Retina (tissue), 1 donor: ENCODE data around the gene CCDC150.
"Not testable (repeated sequence)": the region's sequence is repeated elsewhere in the genome, so short reads cannot be mapped to it uniquely, and the experiment has no call there.

Experiments
- DNase-seq: peaks from one replicate; pipeline ENCODE4 v3.0.0-alpha.2; 2016

The CCDC150 gene

GRCh38 chr2:196638765-196639164 is 750 bp upstream of the CCDC150 start:
- DNase-seq: no peak

GRCh38 chr2:196640031-196640548 is 575 bp downstream of the CCDC150 start:
- no peak for DNase-seq

DNA sequence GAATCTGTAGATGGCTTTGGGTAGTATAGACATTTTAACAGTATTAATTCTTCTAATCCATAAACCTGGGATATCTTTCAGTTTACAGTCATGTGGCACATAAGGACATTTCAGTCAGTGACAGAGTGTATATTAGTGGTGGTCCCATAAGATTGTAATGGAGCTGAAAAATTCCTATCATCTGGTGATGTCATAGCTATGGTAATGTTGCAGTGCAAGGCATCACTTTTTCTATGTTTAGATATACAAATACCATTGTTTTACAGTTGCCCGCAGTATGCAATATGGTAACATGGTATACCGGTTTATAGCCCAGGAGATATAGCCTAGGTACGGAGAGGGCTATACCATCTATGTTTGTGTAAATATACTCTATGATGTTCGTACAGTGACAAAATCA is 9.7 kb downstream of the CCDC150 start:
- DNase-seq: no peak

DNA sequence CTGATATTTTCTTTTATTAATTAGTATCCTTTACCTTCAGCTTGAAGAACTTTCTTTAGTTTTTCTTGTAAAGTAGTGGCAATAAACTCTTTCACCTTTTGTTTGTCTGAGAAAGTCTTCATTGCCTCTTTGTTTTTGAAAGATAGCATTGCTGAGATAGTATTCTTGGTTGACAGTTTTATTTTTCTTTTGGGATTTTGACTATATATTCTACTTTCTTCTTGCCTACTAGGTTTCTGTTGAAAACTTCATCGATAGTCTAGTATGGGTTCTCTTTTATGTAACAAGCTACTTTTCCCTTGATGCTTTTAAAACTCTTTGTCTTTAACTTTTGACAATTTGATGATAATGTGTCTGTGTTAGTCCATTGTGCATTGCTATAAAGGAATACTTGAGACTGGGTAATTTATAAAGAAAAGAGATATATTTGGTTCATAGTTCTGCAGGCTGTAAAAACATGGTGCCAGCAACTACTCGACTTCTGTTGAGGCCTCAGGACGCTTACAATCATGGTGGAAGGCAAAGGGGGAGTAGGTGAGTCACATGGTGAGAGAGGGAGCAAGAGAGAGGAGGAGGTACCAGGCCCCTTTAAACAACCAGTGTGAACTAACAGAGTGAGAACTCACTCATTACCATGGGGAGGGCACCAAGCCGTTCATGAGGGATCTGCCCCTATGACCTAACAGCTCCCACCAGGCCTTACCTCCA is 12.0 kb downstream of the CCDC150 start:
- DNase-seq: no peak

DNA sequence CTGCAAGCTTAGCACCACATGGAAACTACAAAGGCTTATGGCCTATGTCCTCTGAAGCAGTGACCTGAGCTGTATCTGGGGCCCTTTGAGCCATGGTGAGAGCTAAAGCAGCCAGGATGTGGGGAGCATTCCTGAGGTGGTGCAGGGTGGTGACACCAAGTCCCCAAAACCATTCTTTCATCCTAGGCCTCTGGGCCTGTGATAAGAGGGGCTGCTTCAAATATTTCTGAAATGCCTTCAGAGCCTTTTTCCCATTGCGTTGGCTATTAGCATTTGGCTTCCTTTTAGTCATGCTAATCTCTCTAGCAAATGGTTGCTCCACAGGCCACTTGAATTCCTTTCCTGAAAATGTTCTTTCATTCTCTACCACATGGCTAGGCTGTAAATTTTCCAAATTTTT is 13.4 kb downstream of the CCDC150 start:
- DNase-seq: no peak

DNA sequence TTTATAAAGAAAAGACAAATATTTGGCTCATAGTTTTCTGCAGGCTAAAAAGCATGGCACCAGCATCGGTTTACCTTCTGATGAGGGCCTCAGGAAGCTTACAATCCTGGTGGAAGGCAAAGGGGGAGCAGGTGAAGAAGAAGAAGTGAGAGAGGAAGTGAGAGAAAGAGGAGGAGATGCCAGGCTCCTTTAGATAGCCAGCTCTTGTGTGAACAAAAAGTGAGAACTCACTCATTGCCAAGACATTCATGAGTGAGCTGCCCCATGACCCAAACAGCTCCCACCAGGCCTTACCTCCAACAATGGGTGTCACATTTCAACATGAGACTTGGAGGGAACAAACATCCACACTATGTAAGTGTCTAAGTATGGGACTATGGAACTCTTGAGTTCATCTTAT is 14.3 kb downstream of the CCDC150 start:
- no peak for DNase-seq

DNA sequence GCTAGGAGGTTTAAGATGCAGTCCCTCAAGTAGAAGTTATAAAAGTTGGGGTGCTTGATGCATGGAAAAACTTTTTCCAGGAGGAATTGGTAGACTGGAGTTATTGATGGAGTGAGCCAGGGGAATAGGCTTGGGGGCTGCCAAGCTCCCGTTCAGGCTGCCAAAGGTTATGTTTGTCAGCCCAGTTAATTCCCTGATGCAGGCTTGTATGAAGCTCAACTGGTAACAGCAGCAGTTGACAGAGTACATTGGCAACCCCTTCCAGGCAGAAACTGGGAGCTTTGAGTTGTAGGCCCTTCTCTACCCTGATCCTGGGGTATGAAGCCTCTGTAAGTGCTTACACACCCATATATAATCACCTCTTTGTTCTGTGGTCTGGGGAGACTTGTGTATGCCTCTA is 16.2 kb downstream of the CCDC150 start:
- no peak for DNase-seq

DNA sequence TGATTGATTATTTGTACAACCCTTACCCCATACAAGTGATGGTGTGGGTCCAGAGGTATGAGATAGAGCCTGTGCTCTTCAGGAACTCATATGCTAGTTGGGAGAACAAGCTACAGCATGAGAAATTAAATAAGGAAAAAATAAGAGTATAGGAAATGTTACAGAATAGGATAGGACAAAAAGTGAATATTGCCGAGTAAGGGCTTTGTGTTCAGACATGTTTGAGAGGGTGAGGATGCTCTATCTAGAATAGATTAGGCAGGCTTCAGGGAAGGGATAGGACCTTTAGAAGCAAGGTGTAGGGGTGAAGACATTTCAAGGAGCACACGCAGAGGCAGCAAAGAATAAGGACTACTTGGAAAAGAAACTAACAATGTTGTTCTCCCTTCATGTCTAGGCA is 17.8 kb downstream of the CCDC150 start:
- DNase-seq: no peak

DNA sequence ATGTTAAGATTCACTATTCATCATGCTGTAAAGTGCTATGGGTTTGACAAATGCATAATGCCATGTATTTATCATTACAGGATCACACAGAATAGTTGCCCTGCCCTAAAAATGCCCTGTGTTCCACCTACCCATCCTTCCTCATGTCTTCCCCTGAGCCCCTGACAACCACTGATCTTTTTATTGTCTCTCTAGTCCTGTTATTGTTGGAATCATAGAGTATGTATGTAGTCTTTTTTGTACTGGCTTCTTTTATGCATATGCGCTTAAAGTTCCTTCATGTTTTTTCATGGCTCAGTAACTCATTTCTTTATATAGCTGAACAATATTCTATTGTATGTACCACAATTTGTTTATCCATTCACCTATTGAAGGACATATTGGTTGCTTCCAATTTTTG is 20.3 kb downstream of the CCDC150 start:
- DNase-seq: no peak

GRCh38 chr2:196660244-196660643 is 20.7 kb downstream of the CCDC150 start:
- DNase-seq: no peak

DNA sequence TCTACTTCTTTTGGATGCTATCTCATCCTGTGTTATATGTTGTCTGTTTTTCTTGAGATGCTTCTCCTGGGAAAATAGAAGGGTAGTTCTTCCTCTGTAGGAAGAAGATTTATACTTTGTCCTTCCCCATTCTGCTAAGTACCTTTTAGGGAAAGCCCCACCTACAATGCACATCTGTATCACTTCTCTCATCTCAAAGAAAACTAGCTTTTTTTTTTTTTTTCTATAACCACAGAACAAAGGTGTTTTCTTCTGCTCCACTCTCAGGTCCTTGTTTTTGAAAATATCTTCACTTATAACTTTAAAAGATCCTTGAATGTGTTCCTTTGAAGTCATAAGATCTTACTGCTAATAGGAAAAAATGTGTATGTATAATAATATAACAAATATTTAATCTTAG is 30.8 kb downstream of the CCDC150 start:
- DNase-seq: no peak

DNA sequence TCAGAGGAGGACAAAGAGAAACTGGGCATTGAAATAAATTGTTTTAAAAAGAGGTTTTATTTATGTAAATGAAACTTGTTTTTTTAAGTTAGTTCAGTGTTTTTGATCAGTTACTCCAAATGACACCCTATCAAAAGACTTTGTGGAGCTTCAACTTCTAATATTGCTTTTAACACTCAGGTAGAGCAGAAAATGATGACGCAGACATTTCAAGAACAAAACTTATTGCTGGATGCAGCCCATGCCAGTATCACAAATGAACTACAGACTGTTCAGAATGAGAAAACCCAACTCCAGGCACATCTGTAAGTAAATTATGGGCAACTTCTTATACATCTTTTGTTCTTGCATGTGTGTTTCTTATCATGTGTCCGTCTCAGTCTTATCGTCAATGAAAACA is 36.4 kb downstream of the CCDC150 start:
- DNase-seq: no peak

DNA sequence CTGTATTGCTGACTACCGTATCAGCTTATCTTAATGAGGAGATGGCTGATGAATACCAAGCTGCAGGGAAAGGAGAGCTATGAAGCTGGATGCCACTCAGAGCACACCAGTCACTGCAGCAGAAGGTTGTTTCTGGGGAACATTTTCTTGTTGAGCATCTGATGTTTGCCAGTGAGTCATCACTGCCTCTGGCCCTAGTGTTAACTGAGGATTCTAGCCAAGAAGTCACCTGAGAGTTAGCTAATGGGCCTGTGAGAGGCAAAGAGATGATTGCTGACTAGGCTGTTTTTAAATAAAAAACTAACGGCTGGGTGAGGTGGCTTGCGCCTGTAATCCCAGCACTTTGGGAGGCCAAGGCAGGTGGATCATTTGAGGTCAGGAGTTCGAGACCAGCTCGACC is 37.9 kb downstream of the CCDC150 start:
- DNase-seq: no peak

DNA sequence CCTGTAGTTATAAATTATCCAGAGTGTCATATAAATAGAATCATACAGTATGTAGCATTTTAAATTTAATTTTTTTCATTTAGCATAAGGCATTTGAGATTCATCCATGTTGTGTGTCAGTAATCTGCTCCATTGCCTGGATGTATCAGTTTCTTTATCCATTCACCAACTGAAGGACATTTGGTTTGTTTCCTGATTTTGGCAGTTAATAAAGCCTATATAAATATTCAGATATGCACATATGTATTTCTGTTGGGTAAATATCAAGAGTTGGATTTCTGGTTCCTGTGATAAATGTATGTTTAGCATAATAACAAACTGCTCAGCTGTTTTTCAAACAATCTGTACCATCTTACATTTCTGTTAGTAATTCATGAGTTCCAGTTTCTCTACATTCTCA is 39.9 kb downstream of the CCDC150 start:
- DNase-seq: no peak

DNA sequence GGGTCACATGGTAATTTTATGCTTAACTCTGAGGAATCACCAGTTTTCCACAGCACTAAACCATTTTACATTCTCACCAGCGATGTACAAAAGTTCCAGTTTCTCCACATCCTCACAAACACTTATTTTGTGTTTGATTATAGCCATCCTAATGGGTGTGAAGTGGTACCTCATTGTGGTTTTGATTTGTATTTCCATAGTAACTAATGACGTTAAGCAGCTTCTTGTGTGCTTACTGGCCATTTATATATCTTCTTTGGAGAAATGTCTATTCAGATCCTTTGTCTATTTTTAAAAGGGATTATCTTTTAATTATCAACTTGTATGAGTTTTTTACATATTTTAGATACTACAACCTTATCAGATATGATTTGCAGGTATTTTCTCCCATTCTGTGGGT is 42.0 kb downstream of the CCDC150 start:
- DNase-seq: no peak

GRCh38 chr2:196685792-196686191 is 46.3 kb downstream of the CCDC150 start:
- no peak for DNase-seq

DNA sequence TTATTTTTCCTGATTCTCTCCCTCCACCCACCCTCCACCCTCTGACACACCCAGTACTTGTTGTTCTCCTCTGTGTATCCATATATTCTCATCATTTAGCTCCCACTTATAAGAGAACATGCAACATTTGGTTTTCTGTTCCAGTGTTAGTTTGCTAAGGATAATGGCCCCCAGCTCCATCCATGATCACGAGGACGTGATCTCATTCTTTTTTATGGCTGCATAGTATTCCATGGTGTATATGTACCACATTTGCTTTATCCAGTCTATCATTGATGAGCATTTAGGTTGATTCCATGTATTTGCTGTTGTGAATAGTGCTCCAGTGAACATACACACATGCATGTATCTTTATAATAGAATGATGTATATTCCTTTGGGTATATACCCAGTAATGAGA is 47.2 kb downstream of the CCDC150 start:
- not testable (repeated sequence) for DNase-seq

DNA sequence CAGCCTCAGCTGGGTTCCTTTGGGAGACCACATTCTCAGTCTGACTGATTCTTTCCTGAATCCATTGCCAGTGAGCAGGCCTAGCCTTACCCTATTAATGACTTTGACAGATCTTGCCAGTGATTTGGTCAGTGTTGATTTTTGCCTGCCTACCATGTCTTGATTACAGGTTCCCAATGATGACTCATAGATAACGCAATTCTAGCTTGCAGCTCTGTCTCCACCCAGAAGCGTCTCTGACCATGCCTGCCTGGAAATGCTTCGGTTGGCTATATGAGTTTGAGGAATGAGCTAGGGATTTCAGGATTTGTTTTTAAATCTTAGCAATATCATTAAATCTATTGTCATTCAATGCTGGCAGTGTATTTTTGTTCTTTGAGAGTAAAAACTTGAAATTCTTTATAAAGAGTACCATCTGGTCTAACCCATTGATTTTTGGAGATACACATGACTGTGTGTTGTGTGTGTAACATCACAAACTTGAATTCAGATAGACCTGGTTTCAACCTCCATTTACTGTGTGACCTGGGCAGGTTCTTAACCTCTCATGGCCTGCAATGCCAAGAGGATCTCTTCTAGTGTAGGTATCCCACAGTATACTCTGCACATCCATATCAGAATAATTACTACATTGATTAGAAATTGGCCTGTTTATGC is 57.0 kb downstream of the CCDC150 start:
- DNase-seq: no peak

GRCh38 chr2:196697825-196698224 is 58.3 kb downstream of the CCDC150 start:
- no peak for DNase-seq

GRCh38 chr2:196702641-196703040 is 63.1 kb downstream of the CCDC150 start:
- DNase-seq: no peak

DNA sequence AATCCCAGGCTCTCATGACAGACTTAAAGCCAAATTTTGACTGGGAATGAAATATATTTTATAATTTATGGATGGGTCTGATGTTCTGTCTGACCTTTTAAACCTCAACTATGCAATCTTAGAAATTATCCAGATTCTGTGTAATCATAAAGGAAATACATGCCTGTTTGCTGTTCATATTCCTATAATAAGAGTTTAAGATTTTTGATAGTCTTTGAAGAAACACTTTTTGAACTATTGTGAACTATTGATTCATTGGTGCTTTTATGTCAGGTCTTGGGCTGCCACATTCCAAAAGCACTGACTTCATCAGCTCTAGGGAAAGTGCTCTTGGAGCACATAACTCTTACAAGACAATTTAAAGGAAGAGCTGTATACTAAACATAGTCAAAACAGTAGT is 64.2 kb downstream of the CCDC150 start:
- no peak for DNase-seq

DNA sequence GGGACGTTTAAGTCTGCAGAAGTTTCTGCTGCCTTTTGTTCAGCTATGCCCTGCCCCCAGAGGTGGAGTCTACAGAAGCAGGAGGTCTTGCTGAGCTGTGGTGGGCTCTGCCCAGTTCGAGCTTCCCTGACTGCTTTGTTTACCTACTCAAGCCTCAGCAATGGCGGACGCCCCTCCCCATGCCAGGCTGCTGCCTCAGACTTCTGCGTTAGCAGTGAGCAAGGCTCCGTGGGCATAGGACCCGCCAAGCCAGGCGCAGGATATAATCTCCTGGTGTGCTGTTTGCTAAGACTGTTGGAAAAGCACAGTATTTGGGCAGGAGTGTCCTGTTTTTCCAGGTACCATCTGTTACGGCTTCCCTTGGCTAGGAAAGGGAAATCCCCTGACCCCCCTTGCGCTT is 70.5 kb downstream of the CCDC150 start:
- DNase-seq: not testable (repeated sequence)

DNA sequence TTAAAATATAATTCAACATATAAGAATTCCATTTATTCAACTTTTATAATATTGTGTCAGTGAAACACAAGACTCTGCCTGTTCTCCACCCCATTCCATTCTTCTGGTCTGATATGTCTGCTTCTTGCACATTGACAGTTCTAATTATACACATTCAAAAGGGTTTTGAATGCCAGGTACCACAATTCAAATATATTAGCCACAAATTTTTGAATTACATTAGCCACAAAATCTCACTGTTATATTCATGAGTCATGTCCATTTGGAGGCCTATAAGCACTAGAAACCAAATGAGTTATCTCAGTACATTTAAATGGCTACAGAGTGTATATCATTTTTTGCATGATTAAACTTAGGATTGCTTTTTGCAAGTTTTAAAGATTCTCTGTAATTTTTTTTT is 72.1 kb downstream of the CCDC150 start:
- no peak for DNase-seq

- no peak for DNase-seq
These were observed 73.4 kb downstream of the CCDC150 start for GRCh38 chr2:196712867-196713266.
